HG02981 (cell line): ENCODE measurements around the gene TAF4.

Experiments used
- ATAC-seq: cut with Tn5 transposase; IDR thresholded peaks from one replicate; pipeline ENCODE4 v1.9.1; 2021; ENCODE audit warnings: mild to moderate bottlenecking, moderate library complexity; ENCODE audit not compliant: unreplicated experiment

Gene TAF4

GRCh38 chr20:62022575-62023139 lies 43.0 kb downstream of the TAF4 start:
- no peak for ATAC-seq

GRCh38 chr20:62021793-62022385 lies 43.8 kb downstream of the TAF4 start:
- no peak for ATAC-seq

- ATAC-seq: no peak
Measured at GRCh38 chr20:62020935-62021701, 44.6 kb downstream of the TAF4 start.

GRCh38 chr20:62019881-62020492 lies 45.7 kb downstream of the TAF4 start:
- no peak for ATAC-seq

- ATAC-seq: no peak
Measured at GRCh38 chr20:62019144-62019805, 46.4 kb downstream of the TAF4 start.

GRCh38 chr20:62018437-62019143 lies 47.1 kb downstream of the TAF4 start:
- ATAC-seq: no peak

- ATAC-seq: no peak
Measured at GRCh38 chr20:62015540-62016288, 50.0 kb downstream of the TAF4 start.

GRCh38 chr20:62014889-62015537 lies 50.7 kb downstream of the TAF4 start:
- no peak for ATAC-seq

GRCh38 chr20:62014488-62014775 lies 51.2 kb downstream of the TAF4 start:
- ATAC-seq: no peak

- no peak for ATAC-seq
Measured at GRCh38 chr20:62012631-62013030, 53.0 kb downstream of the TAF4 start.

- no peak for ATAC-seq
Measured at GRCh38 chr20:62011938-62012534, 53.6 kb downstream of the TAF4 start.

GRCh38 chr20:62011403-62011790 lies 54.3 kb downstream of the TAF4 start:
- no peak for ATAC-seq

- ATAC-seq: no peak
Measured at GRCh38 chr20:62010551-62011402, 54.9 kb downstream of the TAF4 start.

GRCh38 chr20:62009869-62010445 lies 55.7 kb downstream of the TAF4 start:
- no peak for ATAC-seq

- ATAC-seq: no peak
Measured at GRCh38 chr20:62009322-62009721, 56.4 kb downstream of the TAF4 start.

GRCh38 chr20:62008643-62009183 lies 57.0 kb downstream of the TAF4 start:
- ATAC-seq: no peak

- ATAC-seq: no peak
Measured at GRCh38 chr20:62007127-62007647, 58.5 kb downstream of the TAF4 start.

GRCh38 chr20:62006482-62006881 lies 59.2 kb downstream of the TAF4 start:
- ATAC-seq: no peak
